ENCODE measurements around the gene CRABP1.

The CRABP1 gene

DNA sequence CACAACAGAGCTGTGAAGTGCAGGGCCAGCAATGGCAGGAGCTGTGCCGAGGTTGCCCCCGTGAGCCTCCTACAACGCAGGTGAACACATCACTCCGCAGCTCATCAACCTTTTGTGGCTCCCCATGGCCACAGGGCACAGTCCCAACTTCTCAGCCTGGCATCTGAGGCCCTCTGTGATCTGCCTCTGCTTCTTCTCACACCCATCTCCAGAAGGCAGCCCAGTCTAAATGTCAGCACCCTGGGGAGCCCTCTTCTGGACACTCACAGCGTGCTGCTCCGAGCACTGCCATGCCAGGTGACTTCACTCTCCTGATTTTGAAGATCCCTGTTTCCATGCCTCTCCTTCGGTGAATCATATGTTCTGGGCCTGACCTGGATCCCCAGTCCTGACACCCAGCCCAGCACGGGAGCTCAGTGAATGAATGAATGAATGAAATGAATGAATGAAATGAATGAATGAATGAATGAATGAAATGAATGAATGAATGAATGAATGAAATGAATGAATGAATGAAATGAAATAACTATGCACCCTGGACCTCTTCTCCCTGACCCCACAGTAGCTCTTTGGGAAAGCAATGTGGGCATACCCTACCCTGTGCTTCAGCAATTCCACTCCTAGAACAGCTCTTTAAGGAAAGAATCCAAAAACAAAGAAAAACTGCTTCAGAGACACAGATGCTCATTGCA is 22.9 kb upstream of the CRABP1 start:
- no peak for DNase-seq (ENCODE audit: low read depth)

DNA sequence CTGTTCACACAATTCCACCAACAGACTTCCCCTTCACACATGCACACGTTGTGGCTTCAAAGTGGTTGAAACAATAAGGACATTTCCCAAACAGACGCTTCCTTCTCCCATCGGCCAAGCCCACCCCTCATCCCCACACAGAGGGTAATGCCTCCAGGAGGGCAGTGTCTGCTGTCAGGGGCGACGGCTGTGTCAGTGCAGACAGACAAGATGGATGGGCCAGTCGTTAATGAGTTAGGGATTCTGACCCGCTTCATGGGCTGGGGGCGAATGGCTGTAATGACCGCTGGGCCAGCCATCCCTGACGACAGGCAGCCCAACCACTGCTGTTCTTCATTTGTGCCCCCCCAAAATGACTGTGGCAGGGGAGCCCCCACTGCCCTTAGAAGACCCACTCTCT is 20.6 kb upstream of the CRABP1 start:
- no peak for DNase-seq (ENCODE audit: low read depth)

DNA sequence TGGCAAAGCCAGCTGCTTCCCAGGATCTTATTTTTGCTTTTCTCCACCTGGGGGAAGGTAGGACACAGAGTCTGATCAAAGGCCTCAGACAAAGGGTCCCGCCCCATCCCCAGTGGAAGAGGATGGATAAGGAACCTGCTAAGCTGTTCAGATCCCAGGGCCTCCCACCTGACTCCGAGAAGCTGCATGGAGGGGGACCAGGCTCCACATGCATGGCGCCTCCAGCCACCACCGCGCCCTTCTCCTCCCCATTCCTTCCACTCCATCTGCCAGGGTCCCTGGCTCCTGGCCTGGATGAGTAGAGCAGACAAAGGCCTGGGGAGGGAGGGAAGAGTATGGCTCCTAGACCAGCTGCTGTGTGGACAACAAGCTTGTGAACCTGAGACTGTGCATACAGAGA is 20.0 kb upstream of the CRABP1 start:
- no peak for DNase-seq (ENCODE audit: low read depth)

DNA sequence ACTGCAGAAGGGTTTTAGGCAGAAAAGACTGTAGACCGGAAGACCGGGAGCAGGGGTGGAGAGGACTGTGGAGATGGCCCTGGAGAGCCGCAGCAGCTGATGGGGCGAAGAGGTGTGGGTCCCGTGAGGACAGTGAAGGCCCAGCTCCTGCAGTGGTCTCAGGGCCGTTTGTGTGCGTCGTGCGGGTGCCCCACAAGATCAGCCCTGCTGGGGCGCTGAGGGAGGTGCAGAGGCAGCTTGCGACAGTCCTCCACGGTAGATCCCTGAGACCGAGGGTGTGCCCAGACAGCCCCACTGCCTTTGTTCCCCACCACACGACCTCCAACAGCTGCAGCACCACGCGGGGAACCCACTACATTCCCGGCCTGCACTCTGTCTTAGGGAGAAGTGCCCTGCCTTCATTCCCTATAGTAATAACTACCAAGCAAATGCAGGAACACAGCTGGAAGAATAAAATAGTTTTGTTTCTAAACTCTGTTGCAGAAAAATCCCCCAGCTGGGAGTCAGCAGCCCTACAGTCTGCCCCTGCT is 19.0 kb upstream of the CRABP1 start:
- DNase-seq (ENCODE audit: low read depth): no peak

DNA sequence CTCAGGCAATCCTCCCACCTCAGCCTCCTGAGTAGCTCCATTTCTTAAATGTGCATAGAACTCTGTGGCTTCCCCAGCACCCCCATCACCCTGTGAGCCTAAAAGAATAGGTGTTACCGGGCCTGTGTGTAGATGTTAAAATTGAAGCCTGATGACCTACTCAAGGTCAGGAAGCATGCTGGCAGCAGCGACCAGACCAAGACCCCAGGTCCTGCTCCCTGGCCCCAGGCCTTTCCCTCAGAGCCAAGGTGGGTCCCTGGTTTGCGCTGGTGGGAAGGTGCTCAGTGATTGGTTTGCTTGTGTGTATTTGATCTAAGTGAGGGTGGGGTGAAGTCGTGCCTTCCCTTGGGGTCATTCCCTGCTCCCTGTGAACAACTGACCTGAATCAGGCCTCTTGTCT is 18.4 kb upstream of the CRABP1 start:
- DNase-seq (ENCODE audit: low read depth): no peak

DNA sequence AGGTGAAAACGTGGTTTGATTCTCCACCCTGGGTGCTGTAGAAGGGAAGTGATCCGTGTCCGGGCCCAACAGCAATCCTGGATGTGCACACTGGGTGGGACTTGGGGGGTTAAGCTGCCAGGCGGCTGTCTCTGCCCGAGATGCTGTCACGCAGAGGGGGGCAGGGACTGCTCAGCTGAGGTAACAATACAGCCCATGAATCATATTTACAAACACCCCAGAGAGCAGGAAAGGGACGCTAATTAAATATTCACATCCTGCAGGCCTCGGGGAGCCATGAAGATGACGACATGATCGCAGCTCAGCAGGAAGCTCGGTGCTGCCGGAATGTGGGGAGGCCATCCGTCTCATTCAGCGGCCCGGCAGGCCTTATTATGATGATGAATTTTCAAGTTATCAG is 17.9 kb upstream of the CRABP1 start:
- DNase-seq (ENCODE audit: low read depth): peak; percentile 65

DNA sequence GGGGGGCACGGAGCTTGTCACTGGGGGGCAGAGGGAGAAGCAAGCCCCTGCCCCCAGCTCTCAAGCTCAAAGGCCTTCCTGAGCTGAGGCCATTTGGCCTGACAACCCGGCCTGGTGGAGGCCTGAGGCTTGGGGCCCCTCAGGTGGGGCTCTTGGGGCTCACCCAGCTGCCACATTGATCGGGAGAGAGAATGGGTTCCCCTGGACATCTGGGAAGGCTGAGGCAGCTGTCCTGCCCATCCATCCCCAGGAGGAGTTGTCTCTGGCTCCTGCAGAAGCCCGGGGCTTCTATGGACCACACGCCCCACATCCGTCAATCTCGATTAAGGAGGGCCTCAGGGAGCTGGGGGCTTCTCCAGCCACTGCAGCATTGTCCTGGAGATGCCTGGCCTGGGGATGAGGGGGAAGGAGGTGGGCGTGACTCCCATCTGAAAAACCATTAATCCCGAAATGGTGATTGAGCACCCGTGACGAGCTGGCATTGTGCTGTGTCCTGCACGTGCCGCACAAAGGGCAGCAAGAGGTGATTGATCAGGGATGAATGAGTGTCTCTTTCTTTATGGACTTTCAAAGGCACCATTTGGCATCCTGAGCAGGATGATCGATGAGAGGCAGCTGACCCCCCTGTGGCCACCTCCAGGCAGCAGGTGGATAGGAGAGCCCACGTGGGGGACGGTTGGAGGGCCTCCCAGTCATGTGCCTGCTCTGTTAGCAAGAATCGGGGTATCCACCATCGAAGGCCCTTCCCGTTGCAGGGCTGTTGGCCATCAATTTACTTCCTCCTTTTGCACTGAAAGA is 17.2 kb upstream of the CRABP1 start:
- DNase-seq (ENCODE audit: low read depth): no peak

DNA sequence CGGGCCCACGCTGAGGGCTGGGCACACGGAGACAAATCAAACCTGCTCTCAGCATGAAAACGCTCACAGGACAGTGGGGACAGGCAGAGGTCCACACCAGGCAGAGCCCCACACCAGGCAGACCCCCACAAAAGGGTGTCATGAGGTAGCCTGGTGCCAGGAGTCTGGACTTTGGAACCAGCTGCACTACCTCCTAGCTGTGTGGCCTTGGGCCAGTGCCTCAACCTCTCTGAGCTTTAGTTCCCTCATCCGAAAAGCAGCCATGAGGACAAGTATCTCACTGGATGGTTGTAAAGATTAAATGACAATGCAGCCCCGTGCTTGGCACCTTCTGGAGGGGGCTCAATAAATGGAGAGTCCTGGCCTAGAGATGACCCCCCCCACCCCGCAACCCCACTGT is 16.5 kb upstream of the CRABP1 start:
- no peak for DNase-seq (ENCODE audit: low read depth)

DNA sequence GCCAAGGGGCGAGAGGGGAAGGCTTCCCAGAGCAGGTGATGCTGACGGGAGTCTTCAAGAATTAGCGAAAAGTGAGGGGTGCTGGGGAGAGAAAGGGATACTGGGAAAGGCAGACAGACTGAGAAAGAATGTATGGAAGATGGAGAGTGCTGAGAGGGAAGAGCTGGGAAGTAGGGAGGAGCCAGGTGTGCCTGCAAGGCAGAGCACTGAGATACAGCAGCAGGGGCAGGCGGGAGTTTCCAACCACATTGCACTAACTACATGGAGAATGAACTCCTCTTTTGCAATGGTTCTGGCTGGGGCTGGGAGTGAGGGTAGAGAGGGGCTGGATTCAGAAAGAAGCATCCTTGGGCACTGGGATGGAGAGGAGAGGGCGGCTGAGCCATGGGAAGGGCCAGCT is 16.0 kb upstream of the CRABP1 start:
- no peak for DNase-seq (ENCODE audit: low read depth)

DNA sequence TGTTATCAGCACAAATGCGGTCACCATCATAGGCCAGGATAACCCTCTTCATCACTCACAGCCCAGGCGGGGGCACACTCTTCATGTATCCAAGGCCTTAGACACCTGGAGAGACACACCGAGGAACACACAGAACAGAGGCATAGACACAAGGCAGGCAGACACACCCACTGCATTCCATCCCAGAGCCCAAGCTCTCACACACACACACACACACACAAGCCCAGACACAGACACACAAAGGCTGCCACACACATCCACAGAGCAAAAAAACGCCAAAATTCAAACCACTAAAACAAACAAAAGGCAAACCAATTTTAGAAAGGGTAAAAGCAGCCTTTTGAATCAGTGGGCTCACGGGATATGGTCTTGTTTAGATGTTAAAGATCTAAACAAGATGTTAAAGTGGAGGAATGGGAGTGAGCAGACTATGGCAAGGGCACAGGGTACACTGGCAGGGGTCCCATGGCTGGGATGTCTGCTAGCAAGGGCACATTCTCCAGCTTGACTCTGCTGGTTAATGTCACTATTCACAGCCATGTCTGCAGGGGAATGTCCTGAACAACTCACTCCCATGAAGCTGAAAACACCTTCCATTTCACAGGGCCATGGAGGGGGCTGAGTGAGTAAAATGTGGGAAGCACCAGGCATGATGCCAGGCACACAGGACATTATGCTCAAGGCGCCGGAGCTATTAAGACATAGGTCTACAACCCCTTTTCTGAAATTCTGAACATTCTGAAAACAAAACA is 14.9 kb upstream of the CRABP1 start:
- no peak for DNase-seq (ENCODE audit: low read depth)

DNA sequence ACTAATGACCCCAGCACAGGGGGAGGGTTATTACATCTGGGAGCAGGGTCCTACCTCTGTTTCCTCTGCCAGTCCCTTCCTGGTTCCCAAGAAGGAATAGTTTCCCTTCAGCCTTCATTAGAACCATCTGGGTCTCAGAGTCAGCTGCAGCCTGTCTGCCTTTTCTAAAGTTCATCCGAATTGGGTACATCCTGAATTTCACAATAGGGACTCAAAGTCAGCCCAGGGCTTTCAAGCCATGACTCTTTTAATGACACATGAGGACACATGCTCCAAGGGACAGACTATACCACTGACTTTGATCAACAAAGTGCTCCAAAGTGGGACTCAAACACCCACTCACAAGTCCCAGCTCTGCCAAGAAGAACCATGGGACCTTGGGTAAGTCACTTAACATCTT is 12.7 kb upstream of the CRABP1 start:
- peak; percentile 25 for DNase-seq (ENCODE audit: low read depth)

DNA sequence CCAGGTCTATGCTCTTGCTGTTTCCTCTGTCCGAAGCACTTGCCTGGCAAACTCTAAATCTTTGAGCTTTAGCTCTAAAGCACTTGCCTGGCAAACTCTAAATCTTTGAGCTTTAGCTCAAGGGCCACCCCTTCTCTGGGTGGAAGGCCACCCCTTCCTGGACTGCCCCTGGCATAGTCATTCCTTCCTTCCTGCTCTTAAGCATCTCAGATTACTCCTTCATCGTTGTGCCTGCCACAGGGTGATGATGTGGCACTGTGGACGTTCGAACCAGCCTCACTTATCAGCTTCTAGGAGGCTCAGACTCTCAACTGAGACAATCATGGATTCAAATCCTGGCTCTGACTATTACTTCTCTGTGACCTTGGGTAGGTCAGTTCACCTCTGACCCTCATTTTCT is 10.5 kb upstream of the CRABP1 start:
- DNase-seq (ENCODE audit: low read depth): no peak

DNA sequence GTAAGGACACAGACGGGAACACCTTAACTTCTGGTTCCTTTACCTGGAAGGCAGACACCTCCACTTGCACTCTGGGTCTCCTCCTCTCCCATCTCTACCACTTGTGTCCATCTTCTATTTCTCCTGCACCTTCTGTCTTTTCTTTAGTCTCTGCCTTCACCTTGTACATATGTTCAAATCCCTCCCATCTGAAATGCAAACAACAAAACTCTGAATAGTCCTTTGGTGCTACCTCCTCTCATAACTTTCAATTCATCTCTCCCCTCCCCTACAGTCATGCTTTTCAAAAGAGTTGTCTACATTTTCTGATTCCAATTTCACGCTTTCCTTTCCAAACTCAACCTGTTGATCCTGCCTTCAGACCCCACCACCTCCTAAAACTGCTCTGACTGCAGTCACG is 5.3 kb upstream of the CRABP1 start:
- DNase-seq (ENCODE audit: low read depth): no peak

DNA sequence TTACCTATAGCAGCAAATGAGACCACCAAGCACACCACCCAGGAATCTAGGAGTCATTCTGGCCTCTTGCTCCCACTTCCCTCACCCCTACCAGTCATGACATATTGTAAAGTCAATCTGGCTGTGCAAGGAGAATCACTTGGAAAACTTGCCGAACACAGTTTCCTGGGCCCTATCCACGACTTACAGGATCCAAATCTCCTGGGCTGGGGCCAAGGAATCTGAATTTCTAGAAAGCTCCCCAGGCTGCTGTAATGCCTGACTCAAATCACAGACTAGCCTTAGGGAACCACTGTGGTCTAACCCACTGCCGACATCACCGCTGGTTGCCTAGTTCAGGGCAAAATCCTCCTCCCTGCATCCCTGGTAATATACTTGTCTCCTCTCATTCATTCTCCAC is 4.2 kb upstream of the CRABP1 start:
- DNase-seq (ENCODE audit: low read depth): no peak

DNA sequence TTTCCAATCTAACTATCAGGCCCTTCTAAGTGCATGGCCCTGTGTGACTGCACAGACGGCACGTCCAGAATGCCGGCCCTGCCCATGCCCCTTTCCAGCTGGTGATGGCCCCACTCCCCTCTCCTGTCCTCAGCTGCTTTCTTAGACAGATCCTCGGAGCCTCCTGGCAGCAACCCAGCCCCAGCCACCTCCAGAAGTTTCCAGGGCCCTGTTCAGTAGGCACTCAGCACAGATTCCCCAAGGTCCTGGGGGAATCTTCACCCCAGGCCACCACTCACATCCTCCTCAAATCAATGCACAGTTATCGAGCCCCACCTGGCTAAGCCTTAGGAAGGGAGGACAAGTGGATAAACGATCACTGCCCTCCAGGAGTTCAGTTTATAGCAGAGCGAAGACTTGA is 1.4 kb upstream of the CRABP1 start:
- DNase-seq (ENCODE audit: low read depth): no peak

DNA sequence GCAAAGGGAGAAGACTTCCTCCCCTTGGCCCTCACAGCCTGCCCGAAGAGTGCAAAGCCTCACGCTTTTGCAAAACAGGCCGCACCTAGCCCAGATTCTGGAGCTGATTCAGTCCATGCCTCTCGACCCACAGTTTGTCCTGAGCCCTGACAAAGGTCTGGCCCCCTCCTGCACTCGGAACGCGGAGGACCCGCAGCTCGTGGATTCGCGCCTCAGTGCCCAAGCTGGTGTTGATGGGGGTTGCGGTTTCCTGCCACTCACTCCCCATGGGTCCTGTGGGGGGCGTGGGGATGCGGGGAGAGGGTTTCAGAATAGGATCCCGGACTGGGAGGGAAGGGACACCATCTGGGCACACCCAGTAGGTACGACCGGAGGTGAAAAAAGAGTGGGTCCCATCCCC is 594 bp upstream of the CRABP1 start:
- DNase-seq (ENCODE audit: low read depth): no peak

DNA sequence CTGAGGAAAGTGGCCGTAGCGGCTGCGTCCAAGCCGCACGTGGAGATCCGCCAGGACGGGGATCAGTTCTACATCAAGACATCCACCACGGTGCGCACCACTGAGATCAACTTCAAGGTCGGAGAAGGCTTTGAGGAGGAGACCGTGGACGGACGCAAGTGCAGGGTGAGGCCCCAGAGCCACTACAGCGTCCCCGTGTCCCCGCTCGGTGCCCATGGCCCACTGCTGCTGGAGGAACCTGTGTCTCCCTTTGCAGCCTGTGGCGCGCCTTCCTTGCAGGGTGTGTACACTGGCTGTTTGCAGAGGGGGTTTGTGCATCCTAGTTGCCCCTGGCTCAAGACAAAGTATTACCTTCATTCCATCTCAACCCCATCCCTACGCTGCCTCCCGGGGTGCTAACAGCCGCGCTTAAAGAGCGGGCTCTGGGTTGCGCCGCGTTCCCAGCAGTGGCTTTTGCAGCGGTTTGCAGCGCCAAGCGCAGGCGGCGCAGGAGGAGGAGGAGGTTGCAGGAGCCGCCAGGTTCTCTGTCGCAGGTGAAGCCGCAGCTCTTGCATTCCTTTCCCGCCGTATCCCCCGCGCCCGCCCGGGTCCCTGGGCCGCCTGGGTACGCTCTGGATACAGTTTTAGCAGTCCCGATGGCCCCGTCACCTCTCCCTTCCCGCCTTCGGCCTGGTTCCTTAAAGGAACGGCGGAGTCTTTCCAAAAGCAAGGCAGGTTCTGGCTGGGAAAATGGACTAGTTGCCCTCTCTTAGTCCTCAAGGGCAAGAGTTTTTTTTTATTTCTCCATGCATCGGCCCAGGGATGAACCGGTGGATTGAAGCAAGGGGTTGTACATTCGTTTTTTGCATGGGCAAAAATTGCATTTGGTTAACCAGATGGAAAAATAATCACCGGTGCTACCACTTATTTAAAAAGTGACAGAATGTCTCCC is 1.2 kb downstream of the CRABP1 start:
- DNase-seq (ENCODE audit: low read depth): no peak

DNA sequence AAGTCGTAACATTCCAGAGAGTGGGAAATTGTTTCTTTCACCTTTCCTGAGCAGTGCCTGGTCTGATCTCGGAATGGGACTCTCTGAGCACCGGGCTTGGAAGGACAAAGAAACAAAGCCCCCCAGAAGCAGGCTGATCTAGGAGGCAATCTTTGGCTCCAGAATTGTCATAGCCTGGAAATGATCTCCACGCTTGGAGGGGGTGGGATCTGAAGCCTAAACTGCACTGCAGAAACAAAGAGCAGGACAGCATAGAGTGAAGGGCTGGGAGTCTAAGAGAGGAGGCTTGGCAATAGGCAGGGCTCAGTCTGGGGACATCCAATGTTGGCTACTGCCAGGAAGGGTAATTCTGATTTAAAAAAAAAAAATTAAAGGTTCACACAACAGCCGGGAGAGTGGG is 1.9 kb downstream of the CRABP1 start:
- no peak for DNase-seq (ENCODE audit: low read depth)

DNA sequence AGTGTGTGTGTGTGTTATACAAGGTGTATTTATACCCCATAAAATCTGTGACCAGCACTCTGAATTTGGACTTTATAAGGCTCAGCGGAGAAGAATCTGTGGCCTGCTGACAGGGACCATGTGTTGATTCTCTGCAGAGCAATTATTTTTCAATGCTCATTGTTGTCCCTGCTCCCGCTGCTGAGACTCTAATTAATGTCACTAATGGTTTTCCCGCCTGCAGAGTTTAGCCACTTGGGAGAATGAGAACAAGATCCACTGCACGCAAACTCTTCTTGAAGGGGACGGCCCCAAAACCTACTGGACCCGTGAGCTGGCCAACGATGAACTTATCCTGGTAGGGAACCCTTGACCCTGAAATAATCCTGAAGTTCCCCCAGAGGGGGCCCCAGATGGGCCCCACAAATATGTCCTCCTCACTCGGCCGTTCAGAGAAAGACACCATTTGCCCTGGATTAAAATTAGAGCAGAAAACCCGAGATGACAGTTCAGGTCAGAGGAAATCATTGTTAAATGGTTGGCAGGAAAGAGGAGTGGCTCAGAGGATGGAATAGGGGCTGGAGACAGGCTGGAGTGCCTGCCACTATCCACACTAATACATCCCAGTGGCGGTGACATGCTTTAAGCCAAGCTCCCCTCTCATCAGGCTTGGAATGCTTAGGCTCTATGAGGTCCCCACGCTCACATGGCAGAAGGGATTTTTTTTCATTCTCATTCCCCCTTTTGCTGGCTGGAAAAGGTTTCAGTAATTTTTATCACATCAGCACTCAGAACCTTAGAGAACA is 3.3 kb downstream of the CRABP1 start:
- no peak for DNase-seq (ENCODE audit: low read depth)

DNA sequence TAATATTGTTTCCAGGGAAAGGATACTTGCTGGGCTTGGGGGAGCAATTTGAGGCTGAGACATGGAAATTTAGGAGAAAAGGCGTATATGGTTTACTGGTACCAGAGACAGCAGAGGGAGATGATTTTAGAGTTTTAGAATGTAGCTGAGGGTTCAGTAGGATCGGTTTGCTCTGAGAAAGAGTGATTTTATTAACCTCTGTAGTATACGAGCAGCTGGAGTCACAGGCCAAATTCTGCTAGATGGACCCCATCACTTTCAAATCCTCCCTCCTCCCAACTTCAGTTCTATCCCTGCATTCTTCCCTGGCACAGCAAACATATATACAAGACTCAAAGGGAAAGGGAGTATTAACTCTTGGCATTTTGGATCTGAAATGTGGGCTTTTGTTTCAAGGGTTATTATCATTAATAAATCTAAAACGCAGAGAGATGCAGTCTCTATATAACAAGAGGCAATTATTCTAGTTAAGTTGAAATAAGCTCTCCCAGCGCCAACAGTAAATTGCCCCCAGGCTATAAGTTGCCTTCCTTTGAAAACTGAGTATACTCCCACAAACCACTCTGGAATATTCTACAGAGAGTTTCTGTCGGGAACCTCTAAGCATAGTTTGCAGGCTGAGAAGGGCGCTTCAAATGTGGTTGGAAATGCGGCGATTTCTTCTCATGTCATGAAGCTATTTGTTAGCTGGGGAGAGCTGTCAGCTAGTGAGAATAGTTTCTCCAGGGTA is 5.4 kb downstream of the CRABP1 start:
- DNase-seq (ENCODE audit: low read depth): no peak
